ENCODE results near the gene MAPK7. TPM values are rescaled to one million over a fixed set of nuclear protein-coding genes. Genes with fewer than 3 reads are reported as not detected.

MAPK7 gene
- total and polyA plus RNA-seq, 2 of the 8 experiments (the other 6 are each of a cell fraction or from before 2014, with no cell fraction given) = 15.2 to 28.1 TPM

DNA sequence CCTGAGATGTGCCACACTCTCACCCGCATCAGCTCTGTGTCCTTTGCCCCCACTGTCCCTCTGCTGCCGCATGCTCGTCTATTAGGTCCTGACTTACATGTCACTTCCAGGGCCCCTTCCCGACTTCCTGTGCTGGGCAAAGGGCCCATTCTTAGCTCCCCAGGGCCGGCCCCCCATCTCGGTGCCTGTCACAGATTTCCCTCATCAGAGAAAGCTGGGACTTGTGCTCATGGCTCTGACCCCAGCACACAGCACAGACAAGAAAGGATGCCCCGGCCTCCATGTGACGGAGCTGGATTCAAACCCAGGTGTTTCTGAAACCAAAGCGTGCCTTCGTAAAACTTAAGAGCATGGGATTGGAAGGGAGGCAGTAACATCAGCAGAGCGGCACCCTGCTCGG, 5.9 kb upstream of the MAPK7 start:
- no peak overlapping the region for H2AFZ ChIP-seq (ENCODE audit: low read length)
- H3K4ac ChIP-seq (replicated peaks; ENCODE audit: insufficient read length, low read depth, low read length) = no peak overlapping the region
- H3K9ac ChIP-seq (replicated peaks in 1 of 4; ENCODE audit: extremely low read depth in 1 of 4, low read depth in 3 of 4, low read length in 3 of 4) = no peak overlapping the region
- no peaks in the 10 kb centered on the region for H3K36me3 ChIP-seq (ENCODE audit: control insufficient read depth in 2 of 4, insufficient read depth in 4 of 4, low read length in 3 of 4)
- WGBS, 2 experiments (ENCODE audit: extremely low coverage in 1 of 2, insufficient coverage in 1 of 2, insufficient read length in 1 of 2, insufficient replicate concordance in 2 of 2, low coverage in 1 of 2, low lambda C conversion rate in 2 of 2, missing lambda C conversion rate in 1 of 2) = 89% methylated on average over 12 of the region's 12 CpGs; no CpG with 5 or more reads in 1 of the 2 experiments
- H3K4me3 ChIP-seq (ENCODE audit: extremely low read depth in 1 of 4, insufficient read depth in 2 of 4, low read depth in 3 of 4, low read length in 4 of 4) = no peak overlapping the region
- no peaks in the 10 kb centered on the region for H3K23me2 ChIP-seq (ENCODE audit: low read depth, low read length)
- H3K23ac ChIP-seq (ENCODE audit: insufficient read length) = no peak overlapping the region
- H2BK20ac ChIP-seq (ENCODE audit: low read length) = 0 out of 2 replicates have a peak overlapping the region, but pooled peaks have one; percentile 36
- FAIRE-seq = no peak
- no peaks in the 10 kb centered on the region; the same call in 1 of the 2 replicates for H3K79me1 ChIP-seq (ENCODE audit: low read depth, low read length)
- POLR2A ChIA-PET (ENCODE audit: partially characterized antibody) = interaction anchor here (1.4 kb wide), 1 partner anchor 10 kb away, joined by 3 read pairs; the partner anchor contains the start of gene B9D1
- H2BK12ac ChIP-seq (ENCODE audit: low read depth, low read length) = peak overlapping the region; percentile 7; the same call in 1 of the 2 replicates
- no peaks in the 10 kb centered on the region for H3K9me3 ChIP-seq (ENCODE audit: insufficient read depth in 2 of 2, low read depth in 1 of 2, low read length in 1 of 2)
- H4K20me1 ChIP-seq (replicated peaks in 1 of 2; ENCODE audit: control insufficient read depth in 1 of 2, insufficient read depth in 2 of 2, low read length in 2 of 2) = no peaks in the 10 kb centered on the region
- H3K18ac ChIP-seq (ENCODE audit: extremely low read depth, low read length) = no peak overlapping the region
- H3K4me2 ChIP-seq (ENCODE audit: insufficient read depth in 1 of 2, low read depth in 2 of 2, low read length in 2 of 2) = no peak overlapping the region
- H3K79me2 ChIP-seq (ENCODE audit: control insufficient read depth in 1 of 2, insufficient read depth in 2 of 2, low read length in 2 of 2) = peaks cover 0 to 4% of the 10 kb centered on the region in 2 experiments; a peak in 1 of 4 replicates
- H4K5ac ChIP-seq (ENCODE audit: insufficient read length, low read depth, low read length) = no peak overlapping the region
- no peak overlapping the region for H3K56ac ChIP-seq (replicated peaks; ENCODE audit: insufficient read length, low read depth, low read length)
- H3K27ac ChIP-seq (ENCODE audit: low read depth, low read length) = no peak overlapping the region
- DNase-seq (ENCODE audit: low read depth in 1 of 2, low spot score in 2 of 2) = no peak
- peaks cover 0 to 3% (median 2%) of the 10 kb centered on the region in 4 experiments; a peak in 5 of 7 replicates for H3K4me1 ChIP-seq (replicated peaks in 1 of 4; ENCODE audit: control insufficient read depth in 3 of 4, insufficient read depth in 4 of 4, low read length in 3 of 4)
- 0 out of 2 replicates have a peak overlapping the region, but pooled peaks have one; percentile 49 for H2BK15ac ChIP-seq (ENCODE audit: low read length)
- CTCF ChIA-PET (ENCODE audit: partially characterized antibody) = interaction anchor here (0.7 to 2.0 kb wide), 3 partner anchors 9 to 84 kb away, joined by 3 to 5 read pairs (median 5); no protein-coding TSS in a partner anchor
- no peak overlapping the region for H3K14ac ChIP-seq (ENCODE audit: insufficient read length)
- no peak overlapping the region; the same call in 1 of the 2 replicates for H4K8ac ChIP-seq (ENCODE audit: extremely low read depth, insufficient read depth, low read length)
- H4K91ac ChIP-seq (replicated peaks; ENCODE audit: insufficient read length, low read length) = no peak overlapping the region
- H2BK5ac ChIP-seq (ENCODE audit: low read depth, low read length) = 0 out of 2 replicates have a peak overlapping the region, but pooled peaks have one; percentile 12
- H2AK5ac ChIP-seq (ENCODE audit: low read depth, low read length) = no peak overlapping the region
- no peak overlapping the region for H2BK120ac ChIP-seq (replicated peaks; ENCODE audit: low read depth, low read length)
- H3K27me3 ChIP-seq (replicated peaks in 1 of 4; ENCODE audit: control insufficient read depth in 3 of 4, extremely low read depth in 1 of 4, insufficient read depth in 3 of 4, low read length in 3 of 4) = no peaks in the 10 kb centered on the region
- TF ChIP-seq SIX5 (IDR thresholded peaks at IDR 0.05; ENCODE audit: low read depth, low read length) (no peak), RFX5 (IDR thresholded peaks at IDR 0.05; ENCODE audit: borderline replicate concordance, low read depth, low read length) (no peak), CTBP2 (IDR thresholded peaks at IDR 0.05; ENCODE audit: borderline replicate concordance, insufficient read depth, insufficient read length, low read length) (no peak), TAF1 (IDR thresholded peaks at IDR 0.05; ENCODE audit: low read depth, low read length) (no peak), FOSL1 (IDR thresholded peaks at IDR 0.05; ENCODE audit: insufficient read depth, low read depth, low read length) (no peak), EGR1 (IDR thresholded peaks at IDR 0.05; ENCODE audit: borderline replicate concordance, low read depth, low read length) (no peak), POLR2A (IDR thresholded peaks at IDR 0.05; ENCODE audit: control extremely low read depth in 1 of 2, low read depth in 2 of 2, low read length in 2 of 2) (no peak), TBP (IDR thresholded peaks at IDR 0.05; ENCODE audit: low read depth, low read length) (no peak), CREB1 (IDR thresholded peaks at IDR 0.05) (no peak), GABPA (IDR thresholded peaks at IDR 0.05; ENCODE audit: borderline replicate concordance, insufficient read depth, low read length) (no peak), TCF12 (IDR thresholded peaks at IDR 0.05; ENCODE audit: low read depth, low read length) (no peak), CHD2 (IDR thresholded peaks at IDR 0.05; ENCODE audit: low read length) (no peak)

Measured in H1 (cell line).